AML-193 (cell line): Measurements from ENCODE around the gene LMF2.

Experiments used
- DNase-seq, 2 experiments: peaks; one replicate each; lab custom pipeline; 2025; lab: John Stamatoyannopoulos, UW

The LMF2 gene, protein sequence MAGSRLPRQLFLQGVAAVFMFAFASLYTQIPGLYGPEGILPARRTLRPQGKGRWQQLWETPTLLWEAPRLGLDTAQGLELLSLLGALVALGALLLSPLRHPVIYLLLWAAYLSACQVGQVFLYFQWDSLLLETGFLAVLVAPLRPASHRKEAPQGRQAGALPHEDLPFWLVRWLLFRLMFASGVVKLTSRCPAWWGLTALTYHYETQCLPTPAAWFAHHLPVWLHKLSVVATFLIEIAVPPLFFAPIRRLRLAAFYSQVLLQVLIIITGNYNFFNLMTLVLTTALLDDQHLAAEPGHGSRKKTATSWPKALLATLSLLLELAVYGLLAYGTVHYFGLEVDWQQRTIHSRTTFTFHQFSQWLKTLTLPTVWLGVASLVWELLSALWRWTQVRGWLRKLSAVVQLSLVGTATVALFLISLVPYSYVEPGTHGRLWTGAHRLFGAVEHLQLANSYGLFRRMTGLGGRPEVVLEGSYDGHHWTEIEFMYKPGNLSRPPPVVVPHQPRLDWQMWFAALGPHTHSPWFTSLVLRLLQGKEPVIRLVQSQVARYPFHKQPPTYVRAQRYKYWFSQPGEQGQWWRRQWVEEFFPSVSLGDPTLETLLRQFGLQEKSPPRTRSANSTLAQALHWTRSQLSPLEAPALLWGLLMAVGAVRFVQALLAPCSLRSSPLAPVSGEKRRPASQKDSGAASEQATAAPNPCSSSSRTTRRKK

DNA sequence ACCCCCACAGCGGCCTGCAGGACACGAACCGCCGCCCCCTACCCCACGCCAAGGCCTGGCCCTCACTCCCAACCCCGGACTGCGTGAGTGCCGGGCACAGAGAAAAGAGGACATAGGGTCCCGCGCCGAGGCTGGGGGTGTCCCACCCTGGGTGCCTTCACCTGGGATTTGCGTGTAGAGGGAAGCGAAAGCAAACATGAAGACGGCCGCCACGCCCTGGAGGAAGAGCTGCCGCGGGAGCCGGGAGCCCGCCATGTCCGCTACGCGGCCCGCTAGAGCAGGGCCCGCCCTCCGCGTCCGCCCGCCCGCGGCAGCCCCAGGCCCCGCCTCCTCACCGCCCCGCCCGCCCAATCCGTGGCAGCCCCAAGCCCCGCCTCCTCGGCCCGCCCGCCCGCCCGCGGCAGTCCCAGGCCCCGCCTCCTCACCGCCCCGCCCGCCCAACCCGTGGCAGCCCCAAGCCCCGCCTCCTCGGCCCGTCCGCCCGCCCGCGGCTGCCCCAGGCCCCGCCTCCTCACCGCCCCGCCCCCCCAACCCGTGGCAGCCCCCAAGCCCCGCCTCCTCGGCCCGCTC is at the start of gene LMF2:
Gene LMF2, minus strand, starts transcription at position 282 of the 570 bp plus-strand sequence. Its CDS starts 27 bp downstream, at position 255.
- peak in 1 of 2 experiments; percentile 83 for DNase-seq

DNA sequence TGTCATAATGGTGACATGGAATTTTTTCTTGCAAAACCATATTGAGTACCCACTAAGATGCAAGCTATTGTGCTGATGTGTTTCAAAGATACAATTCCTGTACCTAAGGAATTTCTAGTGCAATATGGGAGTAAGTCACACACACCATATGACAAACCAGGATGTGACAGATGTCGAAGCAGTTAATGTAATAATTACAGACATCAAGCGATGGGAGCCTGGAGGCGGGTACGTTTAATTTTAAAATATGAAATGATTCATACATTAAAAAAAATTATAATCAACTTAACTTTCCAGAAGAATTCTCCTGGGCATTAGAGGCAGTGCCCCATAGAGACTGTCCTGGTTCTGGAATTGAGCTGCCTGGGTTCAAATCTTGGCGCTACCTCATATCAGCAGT is 49.2 kb upstream of the LMF2 start:
- DNase-seq, result no peak

DNA sequence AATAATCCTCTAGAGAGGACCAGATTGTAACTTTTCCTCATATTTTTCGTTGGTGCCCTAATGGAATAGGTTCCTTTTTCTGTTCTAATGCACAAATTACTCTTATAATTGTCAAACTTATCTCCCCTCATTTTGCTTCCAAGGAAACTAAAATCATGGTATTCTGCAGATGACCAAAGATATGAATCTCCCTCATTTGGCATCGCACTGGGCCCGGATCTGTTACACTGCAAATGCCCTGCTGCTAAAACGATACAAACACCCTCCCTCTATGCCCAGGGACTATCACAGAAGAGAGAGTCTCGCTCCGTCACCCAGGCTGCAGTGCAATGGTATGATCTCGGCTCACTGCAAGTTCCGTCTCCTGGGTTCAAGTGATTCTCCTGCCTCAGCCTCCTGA is 45.8 kb upstream of the LMF2 start:
- DNase-seq, result no peak

DNA sequence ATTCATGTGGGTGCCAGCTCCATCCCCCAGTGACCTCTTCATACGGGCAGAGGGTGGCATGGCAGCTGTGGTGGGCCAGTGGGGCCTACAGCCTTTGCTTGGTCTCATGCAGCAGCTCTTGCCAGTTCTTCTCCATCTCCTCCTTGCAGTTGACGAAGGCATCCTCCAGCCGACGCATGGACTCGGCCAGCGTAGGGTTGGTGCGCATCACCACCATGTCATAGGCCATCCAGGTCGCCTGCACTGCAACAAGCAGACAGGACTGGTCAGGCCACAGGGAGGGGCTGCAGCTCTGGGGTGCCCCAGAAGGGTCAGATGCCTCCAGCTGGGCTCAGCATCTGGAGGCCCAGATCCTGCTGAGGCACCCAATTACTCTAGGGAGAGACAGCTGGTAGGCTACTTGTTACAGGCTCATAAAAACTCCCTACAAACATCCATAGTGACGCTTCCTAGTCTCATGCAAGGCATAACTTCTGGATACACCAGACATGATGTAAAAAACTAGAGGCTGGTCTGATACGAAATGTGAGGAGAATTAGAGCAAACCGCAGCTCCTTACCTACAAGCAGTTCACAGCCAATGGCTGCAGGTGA is 43.8 kb upstream of the LMF2 start:
- no peak for DNase-seq

DNA sequence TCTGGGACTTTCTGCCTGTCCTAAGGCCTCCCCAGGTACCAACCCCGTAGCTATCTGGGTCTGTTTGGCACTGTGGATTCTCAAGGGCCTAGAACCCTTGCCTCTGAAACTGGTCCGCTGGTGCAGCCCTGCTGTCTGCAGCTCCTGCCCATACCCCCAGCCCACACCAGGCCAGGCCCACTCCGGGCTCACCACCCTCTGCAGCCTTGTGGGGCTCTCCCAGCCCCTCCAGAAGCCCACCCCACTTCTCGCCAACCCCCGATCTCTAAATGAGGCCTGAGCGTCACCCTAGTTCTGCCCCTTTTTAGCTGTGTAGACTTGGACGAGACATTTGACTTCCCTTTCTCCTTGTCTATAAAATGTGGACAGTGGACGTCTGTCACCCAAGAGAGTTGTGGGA is 42.9 kb upstream of the LMF2 start:
- DNase-seq, result no peak

DNA sequence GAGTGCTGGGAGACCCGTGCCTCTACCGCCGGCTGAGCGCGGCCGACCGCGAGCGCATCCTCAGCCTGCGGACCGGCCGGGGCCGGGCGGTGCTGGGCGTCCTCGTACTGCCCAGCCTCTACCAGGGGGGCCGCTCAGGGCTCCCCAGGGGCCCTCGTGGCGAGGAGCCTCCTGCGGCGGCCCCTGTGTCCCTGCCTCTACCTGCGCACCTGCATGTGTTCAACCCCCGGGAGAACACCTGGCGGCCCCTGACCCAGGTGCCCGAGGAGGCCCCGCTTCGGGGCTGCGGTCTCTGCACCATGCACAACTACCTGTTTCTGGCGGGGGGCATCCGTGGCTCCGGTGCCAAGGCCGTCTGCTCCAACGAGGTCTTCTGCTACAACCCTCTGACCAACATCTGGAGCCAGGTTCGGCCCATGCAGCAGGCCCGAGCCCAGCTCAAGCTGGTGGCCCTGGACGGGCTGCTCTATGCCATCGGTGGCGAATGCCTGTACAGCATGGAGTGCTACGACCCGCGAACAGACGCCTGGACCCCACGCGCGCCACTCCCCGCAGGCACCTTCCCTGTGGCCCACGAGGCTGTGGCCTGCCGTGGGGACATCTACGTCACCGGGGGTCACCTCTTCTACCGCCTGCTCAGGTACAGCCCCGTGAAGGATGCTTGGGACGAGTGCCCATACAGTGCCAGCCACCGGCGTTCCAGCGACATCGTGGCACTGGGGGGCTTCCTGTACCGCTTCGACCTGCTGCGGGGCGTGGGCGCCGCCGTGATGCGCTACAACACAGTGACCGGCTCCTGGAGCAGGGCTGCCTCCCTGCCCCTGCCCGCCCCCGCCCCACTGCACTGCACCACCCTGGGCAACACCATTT is 41.7 kb upstream of the LMF2 start:
- no peak for DNase-seq

DNA sequence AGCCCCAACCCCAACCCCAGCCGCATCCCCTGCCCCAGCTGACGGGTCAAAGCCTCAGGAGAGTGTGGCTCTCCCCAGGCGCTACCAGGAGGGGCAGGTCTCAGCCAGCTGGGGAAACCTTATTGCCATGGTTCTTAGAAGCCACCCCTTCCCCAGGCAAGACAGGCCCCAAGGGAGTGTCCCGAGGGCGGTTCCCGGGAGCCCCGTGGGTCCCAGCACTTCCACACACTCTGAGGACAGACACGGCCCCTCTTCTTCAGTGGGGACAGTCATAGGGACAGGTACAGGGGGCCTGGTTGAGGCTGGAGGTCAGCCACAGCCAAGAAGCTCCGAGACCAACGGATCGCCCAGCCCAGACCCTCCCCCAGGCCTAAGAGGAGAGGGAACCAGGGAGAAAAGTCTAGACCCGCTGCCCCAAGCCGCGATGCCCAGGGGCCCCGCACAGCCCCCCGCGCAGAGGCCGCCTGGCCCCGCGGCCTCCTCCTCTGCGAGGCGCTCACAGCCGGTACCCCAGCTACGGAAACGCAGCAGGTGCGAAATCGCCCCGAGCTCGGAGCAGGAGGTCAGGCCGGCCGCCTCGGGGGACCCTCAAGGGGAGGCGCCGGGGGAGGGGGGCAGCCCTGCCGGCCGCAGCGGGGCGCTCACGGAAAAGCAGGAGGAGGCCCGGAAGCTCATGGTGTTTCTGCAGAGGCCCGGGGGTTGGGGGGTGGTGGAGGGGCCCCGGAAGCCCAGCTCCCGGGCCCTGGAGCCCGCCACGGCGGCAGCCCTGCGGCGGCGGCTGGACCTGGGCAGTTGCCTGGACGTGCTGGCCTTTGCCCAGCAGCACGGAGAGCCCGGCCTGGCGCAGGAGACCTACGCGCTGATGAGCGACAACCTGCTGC is 40.8 kb upstream of the LMF2 start:
- DNase-seq, result no peak

DNA sequence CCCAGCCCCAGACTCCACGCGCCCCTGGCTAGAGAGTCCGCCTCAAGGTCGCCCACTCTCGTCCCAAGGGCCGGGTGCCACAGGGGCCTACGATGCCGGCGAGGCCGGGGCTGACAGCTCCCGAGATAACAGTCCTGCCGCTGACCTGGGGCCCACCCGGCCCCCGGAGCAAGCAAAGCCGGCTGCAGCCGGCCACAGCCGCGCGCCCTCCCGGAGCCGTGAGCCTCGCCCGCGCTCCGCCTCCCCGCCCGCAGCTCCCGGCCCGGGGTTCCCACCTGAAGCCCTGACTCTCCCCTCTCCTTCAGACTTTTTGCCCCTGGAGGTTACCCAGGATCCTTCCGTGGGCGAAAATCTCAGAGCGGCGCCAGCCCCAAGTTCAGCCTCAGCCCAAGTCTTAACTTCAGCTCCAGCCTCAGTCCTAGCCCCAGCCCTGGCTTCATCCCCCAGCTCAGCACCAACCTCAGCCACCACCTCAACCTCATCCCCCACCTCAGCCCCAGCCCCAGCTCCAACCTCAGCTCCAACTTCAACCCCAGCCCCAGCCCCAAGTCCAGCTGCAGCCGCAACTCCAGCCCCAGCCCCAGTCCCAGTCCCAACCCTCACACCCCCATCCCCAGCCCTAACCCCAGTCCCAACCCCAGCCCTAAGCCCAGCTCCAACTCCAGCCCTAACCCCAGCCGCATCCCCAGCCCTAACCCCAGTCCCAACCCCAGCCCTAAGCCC is 39.9 kb upstream of the LMF2 start:
- no peak for DNase-seq

DNA sequence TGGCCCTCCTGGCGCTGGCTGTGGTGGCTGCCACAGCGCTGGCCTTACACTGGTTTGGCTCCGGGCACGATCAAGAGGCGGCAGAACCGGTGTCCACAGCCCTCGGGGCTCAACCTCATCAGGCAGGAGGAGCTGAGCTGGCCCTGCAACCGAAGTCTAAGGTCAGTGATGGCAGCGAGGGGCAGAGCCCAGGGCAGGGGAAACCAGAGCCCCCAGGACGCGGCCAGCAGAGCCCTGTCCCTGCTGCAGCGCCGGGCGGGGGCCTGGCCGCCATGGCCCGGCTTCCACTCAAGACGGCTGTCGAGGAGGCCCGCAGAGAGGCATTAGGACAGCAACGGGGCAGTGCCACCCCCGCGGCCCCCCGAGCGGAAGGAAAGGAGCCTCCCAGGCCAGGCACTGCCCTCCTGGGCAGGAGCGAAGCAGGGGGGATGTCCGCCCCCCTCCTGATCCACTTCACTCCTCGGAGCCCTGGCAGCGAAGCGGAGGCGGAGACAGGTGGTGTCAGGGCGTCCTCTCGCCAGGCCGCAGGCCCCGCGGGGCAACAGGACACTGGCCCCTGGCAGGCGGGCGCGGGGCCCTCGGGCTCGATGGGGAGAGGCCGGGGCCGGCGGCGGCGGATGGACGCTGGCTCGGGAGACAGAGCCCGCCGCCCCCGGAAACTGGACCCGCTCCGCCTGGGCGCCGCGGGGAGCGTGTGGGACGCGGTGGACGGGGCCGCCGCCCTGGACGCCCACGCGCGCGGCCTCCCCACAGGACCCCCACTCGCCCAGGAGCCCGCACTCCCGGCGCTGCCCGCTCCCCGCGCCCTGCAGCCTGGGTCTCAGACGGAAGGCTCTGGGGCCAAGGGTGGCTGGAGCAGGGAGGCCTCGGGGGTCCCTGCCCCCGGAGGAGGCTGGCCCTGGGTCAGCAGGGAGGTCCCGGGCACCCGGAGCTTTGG is 39.1 kb upstream of the LMF2 start:
- DNase-seq, result no peak

DNA sequence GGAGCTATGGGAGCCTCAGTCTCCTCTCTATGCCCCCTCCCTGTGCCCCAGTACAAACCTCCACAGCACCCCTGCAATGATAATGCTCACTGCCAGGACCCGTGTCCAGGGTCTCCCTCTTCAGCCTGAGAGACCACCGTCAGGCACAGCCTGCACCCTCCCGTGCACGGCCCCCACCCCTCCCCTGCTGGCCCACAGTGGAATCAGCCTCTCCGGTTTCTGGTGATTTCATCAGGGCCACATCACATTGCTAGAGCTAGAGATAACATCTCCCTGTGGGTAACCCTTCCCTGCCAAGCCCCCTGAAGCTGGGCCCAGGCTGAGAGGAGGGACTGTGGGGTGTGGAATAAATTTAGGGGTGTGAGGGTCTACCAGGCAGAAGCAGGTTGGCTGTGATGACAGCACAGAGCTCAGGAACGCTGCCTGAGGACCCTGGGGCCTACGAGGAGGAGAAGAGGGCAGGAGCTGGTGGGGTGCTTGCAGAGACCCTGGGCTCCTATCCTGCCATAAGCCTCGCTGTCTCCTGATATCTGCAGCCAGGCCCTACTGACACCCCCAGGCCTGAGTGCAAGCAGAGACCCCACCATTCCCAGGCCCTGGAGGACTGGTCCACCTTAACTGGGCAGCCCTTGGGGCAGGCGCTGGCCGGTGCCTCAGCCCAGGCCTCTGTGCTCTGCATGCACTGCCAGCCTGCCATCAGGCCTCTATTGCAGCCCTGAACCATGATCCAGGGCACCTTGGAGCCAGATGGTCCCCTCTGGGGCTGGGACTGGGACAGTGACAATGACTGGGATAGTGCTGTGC is 38.2 kb upstream of the LMF2 start, which contains the start of gene KLHDC7B:
Gene KLHDC7B, plus strand, starts transcription at position 378 of the 804 bp plus-strand sequence. Its CDS starts 345 bp downstream, at position 723.
- peak in 1 of 2 experiments; percentile 2 for DNase-seq

DNA sequence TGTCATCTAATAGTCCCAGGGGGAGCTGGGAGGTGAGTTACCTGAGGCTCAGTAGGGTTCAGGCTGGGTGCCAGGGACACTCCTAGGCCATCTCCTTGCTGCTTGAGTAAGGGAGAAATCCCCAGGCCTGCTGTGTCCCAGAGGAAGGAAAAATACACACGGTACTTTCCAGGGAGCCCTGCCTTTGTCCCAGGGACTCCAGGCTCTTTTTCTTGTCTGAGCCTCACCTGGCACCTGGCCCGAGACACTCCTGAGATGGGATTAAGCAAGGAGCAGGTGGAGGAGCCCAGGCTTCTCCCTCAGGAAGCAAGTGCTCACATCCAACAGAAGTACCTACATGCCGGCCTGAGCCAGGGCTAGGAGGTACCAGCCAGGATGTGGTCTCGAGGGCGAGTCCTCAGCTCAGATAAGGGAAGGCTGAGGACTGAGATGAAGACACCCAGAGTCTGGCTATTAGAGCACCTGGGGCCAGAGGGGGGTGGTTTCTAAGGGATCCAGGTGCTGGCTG is 37.3 kb upstream of the LMF2 start:
- no peak for DNase-seq

DNA sequence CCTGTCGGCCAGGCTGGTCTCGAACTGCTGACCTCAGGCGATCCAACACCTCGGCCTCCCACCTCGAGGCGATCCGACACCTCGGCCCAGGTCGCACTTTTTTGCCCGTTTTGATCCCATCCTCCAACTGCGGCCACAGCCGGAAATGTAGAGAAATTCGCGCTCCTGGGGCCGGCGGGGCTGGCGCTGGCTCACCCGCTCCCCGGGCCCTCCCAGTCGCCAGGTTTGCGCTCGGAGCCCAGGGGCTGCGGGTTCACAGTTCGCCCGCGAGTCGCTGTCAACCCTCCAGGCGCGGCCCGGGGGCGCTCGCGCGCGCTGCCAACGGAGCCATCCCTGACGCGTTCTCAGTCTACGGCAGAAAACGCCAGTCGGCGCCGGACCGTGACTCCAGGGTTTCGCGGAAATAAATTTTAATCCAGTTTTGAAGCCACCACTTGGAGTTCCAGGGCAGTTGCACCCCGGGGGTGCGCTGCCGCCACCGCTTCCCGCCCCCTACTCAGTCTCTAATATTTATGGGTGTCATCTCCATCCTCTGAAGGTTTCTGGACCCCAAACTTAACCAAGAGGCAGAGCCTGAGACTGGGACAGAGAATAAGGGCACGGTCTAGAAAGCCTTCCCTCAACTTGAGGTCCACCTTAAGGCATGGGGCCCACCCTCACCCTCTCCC is 36.7 kb upstream of the LMF2 start:
- peak; percentile 46 to 56 for DNase-seq

DNA sequence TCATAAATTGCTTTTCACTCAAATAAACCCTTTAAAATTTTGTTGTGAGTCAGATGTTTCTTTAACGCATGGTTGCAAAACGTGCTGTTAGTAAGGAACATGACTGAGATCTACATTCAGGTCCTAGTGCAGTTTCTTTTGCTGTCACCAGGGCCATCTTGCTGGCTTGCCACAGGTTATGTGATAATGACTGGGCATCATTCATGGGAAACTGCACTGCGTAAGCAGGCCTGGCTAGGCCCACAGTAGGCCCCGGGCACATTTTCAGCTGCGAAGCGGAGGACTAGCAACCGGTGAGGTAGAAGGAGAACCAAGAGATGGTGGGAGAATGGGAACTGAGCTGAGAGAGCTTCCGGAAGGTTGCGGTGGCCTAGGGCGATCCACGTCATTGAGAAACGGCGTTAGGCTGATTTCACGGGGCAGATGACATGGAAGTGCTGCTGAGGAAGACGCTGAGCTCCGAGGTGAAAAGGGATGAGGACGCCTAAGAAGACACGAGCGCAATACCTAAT is 35.0 kb upstream of the LMF2 start:
- peak; percentile 14 to 20 for DNase-seq

DNA sequence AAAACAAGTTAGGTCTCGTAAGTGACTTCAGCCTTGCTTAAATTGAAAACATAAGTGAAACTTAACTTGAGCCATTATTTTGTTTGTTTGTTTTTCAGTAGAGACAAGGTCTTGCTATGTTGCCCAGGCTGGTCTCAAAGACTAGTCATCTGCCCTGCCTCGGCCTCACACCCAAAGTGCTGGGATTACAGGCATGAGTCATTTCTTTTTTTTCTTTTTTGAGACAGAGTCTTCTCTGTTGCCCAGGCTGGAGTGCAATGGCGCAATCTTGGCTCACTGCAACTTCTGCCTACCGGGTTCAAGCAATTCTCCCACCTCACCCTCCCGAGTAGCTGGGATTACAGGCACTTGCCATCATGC is 34.1 kb upstream of the LMF2 start:
- DNase-seq, result peak; percentile 61 to 80

DNA sequence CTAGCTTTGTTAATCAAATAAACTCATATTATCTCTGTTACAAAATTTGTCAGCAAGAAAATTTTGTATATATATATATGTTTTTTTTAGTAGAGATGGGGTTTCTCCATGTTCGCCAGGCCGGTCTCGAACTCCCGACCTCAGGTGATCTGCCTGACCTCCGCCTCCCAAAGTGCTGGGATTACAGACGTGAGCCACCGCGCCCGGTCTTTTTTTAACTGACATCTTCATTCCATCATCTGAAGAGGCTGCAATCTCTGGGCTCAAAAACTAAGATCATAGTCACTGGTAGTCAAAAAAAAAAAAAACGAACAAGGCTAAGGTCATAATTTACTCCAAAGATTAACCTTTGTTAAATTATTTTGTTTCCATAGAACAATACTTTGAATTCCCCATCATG is 32.9 kb upstream of the LMF2 start:
- DNase-seq, result no peak

DNA sequence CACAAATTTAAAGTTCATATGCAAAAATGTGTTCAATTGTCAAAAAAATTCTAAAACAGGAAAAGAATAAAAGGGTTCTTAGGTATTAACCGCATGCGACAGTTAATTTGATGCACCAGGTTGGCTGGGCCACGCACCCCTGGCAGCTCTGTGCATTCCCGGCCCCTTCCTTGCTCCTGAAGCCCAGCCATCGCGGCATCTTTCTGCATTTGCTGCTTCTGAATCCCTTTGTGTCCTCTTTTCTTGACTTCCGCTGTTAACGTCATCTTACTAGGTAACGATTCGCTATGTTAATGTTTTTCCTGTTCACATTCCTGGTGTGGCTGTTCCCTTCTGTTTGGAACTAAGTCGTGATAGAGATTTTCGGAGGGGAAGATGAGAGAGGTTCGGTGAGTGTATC is 30.3 kb upstream of the LMF2 start:
- no peak for DNase-seq

DNA sequence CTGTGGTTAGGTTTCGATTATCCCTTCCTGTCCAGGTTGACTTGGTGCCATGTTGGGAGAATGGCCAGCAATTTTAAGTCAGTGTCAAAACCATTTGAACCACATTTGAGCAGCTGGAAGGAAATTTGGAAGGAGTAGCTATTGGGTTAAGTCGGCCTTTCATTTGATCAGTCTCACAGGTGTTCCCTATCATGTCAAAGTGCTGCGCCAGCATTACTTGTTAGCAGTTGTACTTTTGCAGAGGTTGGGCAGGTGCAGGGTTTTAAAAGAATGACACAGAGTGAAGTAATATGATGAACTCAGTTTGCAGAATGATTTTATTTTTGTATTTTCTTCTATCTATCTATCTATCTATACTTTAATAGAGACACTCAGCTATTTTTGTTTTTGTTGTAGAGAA is 28.7 kb upstream of the LMF2 start:
- DNase-seq, result no peak
